Duodenal mucosa (tissue), 2 donors: ENCODE results near the gene FKBP6.
"Not testable (repeated sequence)": the region's sequence is repeated elsewhere in the genome, so short reads cannot be mapped to it uniquely, and the experiment has no call there.

ENCODE experiments used
- H3K27ac ChIP-seq: one replicate; pipeline ENCODE4 v1.7.0; 2013; ENCODE audit warnings: low read depth, low read length
- H3K27me3 ChIP-seq, 2 donors: one replicate each; pipeline ENCODE4 v1.7.0; 2013; ENCODE audit warnings: low read length in 2 of 2, control low read depth in 1 of 2; ENCODE audit not compliant: insufficient read depth in 2 of 2, control insufficient read depth in 1 of 2
- H3K36me3 ChIP-seq, 2 donors: one replicate each; pipeline ENCODE4 v1.7.0; 2013; ENCODE audit warnings: low read length in 2 of 2, control low read depth in 1 of 2; ENCODE audit not compliant: insufficient read depth in 2 of 2, control insufficient read depth in 1 of 2
- H3K4me1 ChIP-seq, 2 donors: one replicate each; pipeline ENCODE4 v1.7.0; 2013; ENCODE audit warnings: low read length in 2 of 2, control low read depth in 1 of 2; ENCODE audit not compliant: insufficient read depth in 2 of 2, control insufficient read depth in 1 of 2
- H3K4me3 ChIP-seq, 2 donors: one replicate each; pipeline ENCODE4 v1.7.0; 2013; ENCODE audit warnings: low read length in 2 of 2, low read depth in 1 of 2
- H3K9ac ChIP-seq, 2 donors: one replicate each; pipeline ENCODE4 v1.7.0; 2013; ENCODE audit warnings: low read length in 2 of 2, low read depth in 1 of 2
- H3K9me3 ChIP-seq, 2 donors: one replicate each; pipeline ENCODE4 v1.7.0; 2013; ENCODE audit warnings: low read length in 2 of 2, control low read depth in 1 of 2; ENCODE audit not compliant: control insufficient read depth in 1 of 2

Gene FKBP6, protein sequence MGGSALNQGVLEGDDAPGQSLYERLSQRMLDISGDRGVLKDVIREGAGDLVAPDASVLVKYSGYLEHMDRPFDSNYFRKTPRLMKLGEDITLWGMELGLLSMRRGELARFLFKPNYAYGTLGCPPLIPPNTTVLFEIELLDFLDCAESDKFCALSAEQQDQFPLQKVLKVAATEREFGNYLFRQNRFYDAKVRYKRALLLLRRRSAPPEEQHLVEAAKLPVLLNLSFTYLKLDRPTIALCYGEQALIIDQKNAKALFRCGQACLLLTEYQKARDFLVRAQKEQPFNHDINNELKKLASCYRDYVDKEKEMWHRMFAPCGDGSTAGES

GRCh38 chr7:73327922-73328321 lies at the start of gene FKBP6, which contains the start of gene TRIM50:
Gene FKBP6 (plus strand): TSS chr7:73328161. CDS start chr7:73328429, 268 bp downstream.
Gene TRIM50 (minus strand): TSS chr7:73328082. CDS start chr7:73324787, 3,295 bp downstream.
- not testable (repeated sequence) for H3K4me3 ChIP-seq, H3K9me3 ChIP-seq, H3K4me1 ChIP-seq, H3K36me3 ChIP-seq, H3K27me3 ChIP-seq, H3K27ac ChIP-seq, H3K9ac ChIP-seq

DNA sequence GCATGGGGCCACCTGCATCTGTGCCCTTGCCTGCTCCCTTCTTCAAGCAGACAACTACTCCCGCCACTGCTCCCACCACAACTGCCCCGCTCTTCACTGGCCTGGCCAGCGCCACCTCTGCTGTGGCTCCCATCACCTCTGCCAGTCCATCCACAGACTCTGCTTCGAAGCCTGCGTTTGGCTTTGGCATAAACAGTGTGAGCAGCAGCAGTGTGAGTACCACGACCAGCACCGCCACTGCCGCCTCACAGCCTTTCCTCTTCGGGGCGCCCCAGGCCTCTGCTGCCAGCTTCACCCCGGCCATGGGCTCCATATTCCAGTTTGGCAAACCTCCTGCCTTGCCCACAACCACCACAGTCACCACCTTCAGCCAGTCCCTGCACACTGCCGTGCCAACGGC lies 30.7 kb upstream of the FKBP6 start:
- not testable (repeated sequence) for H3K4me1 ChIP-seq, H3K27me3 ChIP-seq, H3K9me3 ChIP-seq, H3K9ac ChIP-seq, H3K27ac ChIP-seq, H3K36me3 ChIP-seq, H3K4me3 ChIP-seq

DNA sequence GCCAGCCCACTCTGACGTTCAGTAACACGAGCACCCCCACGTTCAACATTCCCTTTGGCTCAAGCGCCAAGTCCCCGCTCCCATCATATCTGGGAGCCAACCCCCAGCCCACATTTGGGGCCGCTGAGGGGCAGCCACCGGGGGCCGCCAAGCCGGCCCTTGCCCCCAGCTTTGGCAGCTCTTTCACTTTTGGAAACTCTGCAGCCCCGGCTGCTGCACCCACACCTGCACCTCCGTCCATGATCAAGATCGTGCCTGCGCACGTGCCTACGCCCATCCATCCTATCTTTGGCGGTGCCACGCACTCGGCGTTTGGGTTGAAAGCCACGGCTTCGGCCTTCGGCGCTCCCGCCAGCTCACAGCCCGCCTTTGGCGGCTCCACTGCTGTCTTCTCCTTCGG lies 30.3 kb upstream of the FKBP6 start:
- H3K4me3 ChIP-seq, H3K27ac ChIP-seq, H3K9ac ChIP-seq, H3K27me3 ChIP-seq, H3K4me1 ChIP-seq, H3K9me3 ChIP-seq, H3K36me3 ChIP-seq: not testable (repeated sequence)

DNA sequence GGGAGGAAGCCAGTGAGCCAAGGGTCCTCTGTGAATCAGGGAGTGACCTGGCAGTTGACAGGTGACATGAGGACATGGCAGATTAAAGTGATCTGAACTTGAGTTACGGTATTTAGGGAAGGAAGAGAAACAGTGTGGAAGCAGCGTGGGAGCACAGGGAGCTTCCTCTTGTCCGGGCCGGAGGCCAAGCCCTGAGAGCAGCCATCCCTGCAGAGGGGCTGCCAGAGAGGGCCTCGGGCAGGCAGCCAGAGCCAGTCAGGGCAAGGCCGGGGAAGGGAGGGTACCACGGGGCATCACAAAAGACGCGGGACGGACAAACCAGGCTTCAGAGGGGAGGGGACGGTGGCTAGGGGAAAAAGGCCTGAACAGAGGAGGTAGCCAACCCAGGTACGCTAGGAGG lies 28.1 kb upstream of the FKBP6 start:
- H3K9ac ChIP-seq, H3K4me1 ChIP-seq, H3K9me3 ChIP-seq, H3K27ac ChIP-seq, H3K4me3 ChIP-seq, H3K27me3 ChIP-seq: not testable (repeated sequence)
- peaks cover 0 to 19% of the 10 kb centered on the region in 2 donors for H3K36me3 ChIP-seq

GRCh38 chr7:73301108-73301507 lies 26.9 kb upstream of the FKBP6 start:
- not testable (repeated sequence) for H3K4me3 ChIP-seq, H3K9ac ChIP-seq, H3K27ac ChIP-seq, H3K4me1 ChIP-seq, H3K27me3 ChIP-seq, H3K9me3 ChIP-seq
- H3K36me3 ChIP-seq, result peaks cover 3 to 24% of the 10 kb centered on the region in 2 donors

- not testable (repeated sequence) for H3K9ac ChIP-seq, H3K4me1 ChIP-seq, H3K27ac ChIP-seq, H3K4me3 ChIP-seq, H3K27me3 ChIP-seq, H3K9me3 ChIP-seq
- H3K36me3 ChIP-seq, result peaks cover 3 to 31% of the 10 kb centered on the region in 2 donors
These were observed 25.1 kb upstream of the FKBP6 start for GRCh38 chr7:73302846-73303245.

GRCh38 chr7:73303546-73303945 lies 24.4 kb upstream of the FKBP6 start:
- no peaks in the 10 kb centered on the region for H3K27me3 ChIP-seq
- H3K27ac ChIP-seq, result no peak overlapping the region
- H3K36me3 ChIP-seq, result peaks cover 3 to 31% of the 10 kb centered on the region in 2 donors
- H3K4me1 ChIP-seq, result peaks cover 4 to 6% of the 10 kb centered on the region in 2 donors
- H3K9me3 ChIP-seq, result no peaks in the 10 kb centered on the region
- no peak overlapping the region for H3K9ac ChIP-seq
- H3K4me3 ChIP-seq, result no peak overlapping the region

GRCh38 chr7:73304071-73304470 lies 23.9 kb upstream of the FKBP6 start:
- Histone ChIP-seq H3K4me3 (no peak overlapping the region), H3K27ac (no peak overlapping the region), H3K27me3 (no peaks in the 10 kb centered on the region), H3K4me1 (peaks cover 4 to 6% of the 10 kb centered on the region in 2 donors), H3K9ac (no peak overlapping the region), H3K36me3 (peaks cover 3 to 31% of the 10 kb centered on the region in 2 donors), H3K9me3 (no peaks in the 10 kb centered on the region)

GRCh38 chr7:73304612-73305387 lies 23.2 kb upstream of the FKBP6 start:
- H3K36me3 ChIP-seq, result peaks cover 3 to 31% of the 10 kb centered on the region in 2 donors
- not testable (repeated sequence) for H3K4me1 ChIP-seq, H3K9me3 ChIP-seq, H3K9ac ChIP-seq, H3K27ac ChIP-seq, H3K4me3 ChIP-seq, H3K27me3 ChIP-seq

- peaks cover 4 to 9% of the 10 kb centered on the region in 2 donors for H3K4me1 ChIP-seq
- peaks cover 3 to 31% of the 10 kb centered on the region in 2 donors for H3K36me3 ChIP-seq
- H3K27ac ChIP-seq, result no peak overlapping the region
- H3K9me3 ChIP-seq, result no peaks in the 10 kb centered on the region
- H3K4me3 ChIP-seq, result peak overlapping the region; percentile 78 to 87
- H3K27me3 ChIP-seq, result no peaks in the 10 kb centered on the region
- no peak overlapping the region for H3K9ac ChIP-seq
These were observed 20.5 kb upstream of the FKBP6 start for GRCh38 chr7:73307436-73307835.
